K562 (cell line): ENCODE data around the gene METAP1D. TPM values are rescaled to one million over a fixed set of nuclear protein-coding genes. Genes with fewer than 3 reads are reported as not detected.

Source experiments
- EP300 ChIP-seq: IDR thresholded peaks from 2 replicates; pipeline ENCODE4 v1.6.1; 2012; ENCODE audit warnings: low read length, improper control_type of control experiment
- ETV1 ChIP-seq: fragments of 450-650 bp; conservative IDR thresholded peaks from 2 replicates; pipeline ENCODE4 v1.6.1; 2016; ENCODE audit warnings: missing genetic modification characterization, control low read depth, low read depth, missing compliant biosample characterization
- FOSL1 ChIP-seq: fragments of 200-800 bp; sonication (Bioruptor generic); conservative IDR thresholded peaks from 2 replicates; pipeline ENCODE4 v1.6.1; 2016; ENCODE audit warnings: missing genetic modification characterization, missing compliant biosample characterization
- FOXM1 ChIP-seq, 2 experiments: fragments of 450-650 bp in 1 of 2; sonication (generic) in 1 of 2; formaldehyde crosslinking in 1 of 2; IDR thresholded peaks; 2 replicates each; pipeline versions ENCODE4 v1.6.1 to v1.9.0; 2017 to 2022; ENCODE audit warnings: low read depth in 2 of 2, mild to moderate bottlenecking in 2 of 2, missing genetic modification reagents in 1 of 2, moderate library complexity in 1 of 2
- MCM5 ChIP-seq: fragments of 450-650 bp; IDR thresholded peaks from 2 replicates; pipeline ENCODE4 v1.6.1; 2016; ENCODE audit warnings: low read depth
- PHB ChIP-seq: fragments of 250-450 bp; sonication (Bioruptor Pico); IDR thresholded peaks from 2 replicates; pipeline ENCODE4 v1.5.0; 2021
- SAFB2 ChIP-seq: fragments of 200-400 bp; formaldehyde crosslinking; IDR thresholded peaks from 2 replicates; pipeline ENCODE4 v1.6.1; 2018; ENCODE audit warnings: borderline replicate concordance, low read length, low read depth, moderate library complexity; ENCODE audit not compliant: severe bottlenecking
- SP2 ChIP-seq: IDR thresholded peaks from 2 replicates; pipeline ENCODE4 v1.6.1; 2011; ENCODE audit warnings: mild to moderate bottlenecking, low read depth, low read length, moderate library complexity; ENCODE audit not compliant: poor library complexity, severe bottlenecking; ENCODE audit errors: extremely low read depth
- ZNF175 ChIP-seq: fragments of 200-800 bp; sonication (Bioruptor generic); IDR thresholded peaks from 2 replicates; pipeline ENCODE4 v1.6.1; 2016; ENCODE audit warnings: low read depth, mild to moderate bottlenecking, missing genetic modification characterization, missing compliant biosample characterization
- polyA plus RNA-seq, 8 experiments: library from polyadenylated mRNA; depleted of rRNA in 4 of 8; stranded (reverse) in 5 of 8; unstranded in 3 of 8; fragments of >200 nt; fragmentation: Nextera tagmentation in 2 of 8; fragmentation: Illumina TruSeq in 1 of 8; extraction: Ambion mirVana in 2 of 8; extraction: Trizol in 1 of 8; gene quantifications; 2 replicates each; pipeline versions ENCODE4 v1.2.1 to v1.2.3, GENCODE V29; 2011 to 2014; ENCODE audit warnings: inconsistent platforms in 1 of 8, missing spikeins in 1 of 8
- total RNA-seq, 7 experiments: library from RNA; depleted of rRNA in 6 of 7; stranded (reverse); fragments of >200 nt in 6 of 7; fragmentation: Illumina TruSeq in 2 of 7; extraction: Trizol in 2 of 7; gene quantifications; 2 replicates each; pipeline versions ENCODE4 v1.2.1 to v1.2.3, GENCODE V29; 2011 to 2021; ENCODE audit warnings: low replicate concordance in 1 of 7
- TF ChIP-seq, protein P1 (sequence below): fragments of 450-650 bp; IDR thresholded peaks from 2 replicates; pipeline ENCODE4 v1.6.1; 2017; ENCODE audit warnings: antibody characterized with exemption, mild to moderate bottlenecking
- TF ChIP-seq, protein P2 (sequence below), 2 experiments: fragments of 450-650 bp; formaldehyde crosslinking in 1 of 2; IDR thresholded peaks; 2 replicates each; pipeline versions ENCODE4 v1.4.0 to v1.6.1; 2014 to 2020; ENCODE audit warnings: mild to moderate bottlenecking in 2 of 2, borderline replicate concordance in 1 of 2, low read depth in 1 of 2
- TF ChIP-seq, protein P3 (sequence below): IDR thresholded peaks from 2 replicates; pipeline ENCODE4 v1.6.1; 2012; ENCODE audit warnings: low read depth, low read length, improper control_type of control experiment, borderline replicate concordance

METAP1D gene
- total and polyA plus RNA-seq, 9 of the 15 experiments (the other 6 are each of a cell fraction or from before 2014, with no cell fraction given), result 8.0 to 23.4 (median 15.7) TPM

DNA sequence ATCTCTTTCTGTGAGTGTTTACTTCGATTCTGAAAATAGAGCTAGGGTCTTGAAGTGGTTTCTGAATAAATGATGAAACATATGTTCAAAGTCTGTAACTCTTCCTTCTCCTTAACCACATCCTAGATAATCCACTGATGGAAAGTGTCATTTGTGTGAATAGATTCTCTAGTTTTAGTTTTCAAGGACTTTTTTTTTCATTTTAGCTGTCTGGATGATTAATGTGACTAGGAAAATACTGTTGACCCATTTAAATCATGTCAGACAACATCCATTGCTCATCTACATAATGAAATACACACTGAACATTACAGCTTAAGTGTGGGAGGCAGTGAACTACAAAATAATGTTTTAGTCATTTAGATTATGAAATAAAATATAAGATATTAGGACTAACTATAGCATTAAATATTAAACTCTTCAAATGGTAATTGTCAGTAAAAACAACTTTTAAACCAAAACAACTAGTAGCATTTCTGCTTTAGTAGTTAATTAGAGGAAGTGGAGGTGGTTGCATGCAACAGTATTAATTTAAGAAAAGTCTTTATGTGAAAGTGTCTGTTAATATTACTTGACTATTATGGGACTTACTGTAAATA is 46.4 kb downstream of the METAP1D start (continued):
- peak; percentile 51 for TF ChIP-seq FOSL1 (tag)
- TF ChIP-seq ZNF175 (CRISPR knock-in tag), result peak; percentile 90
- TF ChIP-seq EP300, result peak; percentile 91
- TF ChIP-seq SP2, result no peak
- TF ChIP-seq ETV1 (tag), result peak; percentile 96
- TF ChIP-seq, protein P1, sequence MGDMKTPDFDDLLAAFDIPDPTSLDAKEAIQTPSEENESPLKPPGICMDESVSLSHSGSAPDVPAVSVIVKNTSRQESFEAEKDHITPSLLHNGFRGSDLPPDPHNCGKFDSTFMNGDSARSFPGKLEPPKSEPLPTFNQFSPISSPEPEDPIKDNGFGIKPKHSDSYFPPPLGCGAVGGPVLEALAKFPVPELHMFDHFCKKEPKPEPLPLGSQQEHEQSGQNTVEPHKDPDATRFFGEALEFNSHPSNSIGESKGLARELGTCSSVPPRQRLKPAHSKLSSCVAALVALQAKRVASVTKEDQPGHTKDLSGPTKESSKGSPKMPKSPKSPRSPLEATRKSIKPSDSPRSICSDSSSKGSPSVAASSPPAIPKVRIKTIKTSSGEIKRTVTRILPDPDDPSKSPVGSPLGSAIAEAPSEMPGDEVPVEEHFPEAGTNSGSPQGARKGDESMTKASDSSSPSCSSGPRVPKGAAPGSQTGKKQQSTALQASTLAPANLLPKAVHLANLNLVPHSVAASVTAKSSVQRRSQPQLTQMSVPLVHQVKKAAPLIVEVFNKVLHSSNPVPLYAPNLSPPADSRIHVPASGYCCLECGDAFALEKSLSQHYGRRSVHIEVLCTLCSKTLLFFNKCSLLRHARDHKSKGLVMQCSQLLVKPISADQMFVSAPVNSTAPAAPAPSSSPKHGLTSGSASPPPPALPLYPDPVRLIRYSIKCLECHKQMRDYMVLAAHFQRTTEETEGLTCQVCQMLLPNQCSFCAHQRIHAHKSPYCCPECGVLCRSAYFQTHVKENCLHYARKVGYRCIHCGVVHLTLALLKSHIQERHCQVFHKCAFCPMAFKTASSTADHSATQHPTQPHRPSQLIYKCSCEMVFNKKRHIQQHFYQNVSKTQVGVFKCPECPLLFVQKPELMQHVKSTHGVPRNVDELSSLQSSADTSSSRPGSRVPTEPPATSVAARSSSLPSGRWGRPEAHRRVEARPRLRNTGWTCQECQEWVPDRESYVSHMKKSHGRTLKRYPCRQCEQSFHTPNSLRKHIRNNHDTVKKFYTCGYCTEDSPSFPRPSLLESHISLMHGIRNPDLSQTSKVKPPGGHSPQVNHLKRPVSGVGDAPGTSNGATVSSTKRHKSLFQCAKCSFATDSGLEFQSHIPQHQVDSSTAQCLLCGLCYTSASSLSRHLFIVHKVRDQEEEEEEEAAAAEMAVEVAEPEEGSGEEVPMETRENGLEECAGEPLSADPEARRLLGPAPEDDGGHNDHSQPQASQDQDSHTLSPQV, result peak; percentile 53
- TF ChIP-seq, protein P2, sequence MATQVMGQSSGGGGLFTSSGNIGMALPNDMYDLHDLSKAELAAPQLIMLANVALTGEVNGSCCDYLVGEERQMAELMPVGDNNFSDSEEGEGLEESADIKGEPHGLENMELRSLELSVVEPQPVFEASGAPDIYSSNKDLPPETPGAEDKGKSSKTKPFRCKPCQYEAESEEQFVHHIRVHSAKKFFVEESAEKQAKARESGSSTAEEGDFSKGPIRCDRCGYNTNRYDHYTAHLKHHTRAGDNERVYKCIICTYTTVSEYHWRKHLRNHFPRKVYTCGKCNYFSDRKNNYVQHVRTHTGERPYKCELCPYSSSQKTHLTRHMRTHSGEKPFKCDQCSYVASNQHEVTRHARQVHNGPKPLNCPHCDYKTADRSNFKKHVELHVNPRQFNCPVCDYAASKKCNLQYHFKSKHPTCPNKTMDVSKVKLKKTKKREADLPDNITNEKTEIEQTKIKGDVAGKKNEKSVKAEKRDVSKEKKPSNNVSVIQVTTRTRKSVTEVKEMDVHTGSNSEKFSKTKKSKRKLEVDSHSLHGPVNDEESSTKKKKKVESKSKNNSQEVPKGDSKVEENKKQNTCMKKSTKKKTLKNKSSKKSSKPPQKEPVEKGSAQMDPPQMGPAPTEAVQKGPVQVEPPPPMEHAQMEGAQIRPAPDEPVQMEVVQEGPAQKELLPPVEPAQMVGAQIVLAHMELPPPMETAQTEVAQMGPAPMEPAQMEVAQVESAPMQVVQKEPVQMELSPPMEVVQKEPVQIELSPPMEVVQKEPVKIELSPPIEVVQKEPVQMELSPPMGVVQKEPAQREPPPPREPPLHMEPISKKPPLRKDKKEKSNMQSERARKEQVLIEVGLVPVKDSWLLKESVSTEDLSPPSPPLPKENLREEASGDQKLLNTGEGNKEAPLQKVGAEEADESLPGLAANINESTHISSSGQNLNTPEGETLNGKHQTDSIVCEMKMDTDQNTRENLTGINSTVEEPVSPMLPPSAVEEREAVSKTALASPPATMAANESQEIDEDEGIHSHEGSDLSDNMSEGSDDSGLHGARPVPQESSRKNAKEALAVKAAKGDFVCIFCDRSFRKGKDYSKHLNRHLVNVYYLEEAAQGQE (IDR thresholded peaks at IDR 0.05; ENCODE audit: borderline replicate concordance), result no peak; the same call in 1 of the 2 replicates
- TF ChIP-seq, protein P2 (CRISPR knock-in tag; IDR thresholded peaks at IDR 0.05; ENCODE audit: low read depth), result no peak
- TF ChIP-seq FOXM1 (IDR thresholded peaks at IDR 0.05; ENCODE audit: low read depth), result peak; percentile 24; the same call in 1 of the 2 replicates
- TF ChIP-seq FOXM1 (CRISPR knock-in tag; IDR thresholded peaks at IDR 0.05; ENCODE audit: low read depth), result no peak
- no peak for TF ChIP-seq MCM5
- TF ChIP-seq, protein P3, sequence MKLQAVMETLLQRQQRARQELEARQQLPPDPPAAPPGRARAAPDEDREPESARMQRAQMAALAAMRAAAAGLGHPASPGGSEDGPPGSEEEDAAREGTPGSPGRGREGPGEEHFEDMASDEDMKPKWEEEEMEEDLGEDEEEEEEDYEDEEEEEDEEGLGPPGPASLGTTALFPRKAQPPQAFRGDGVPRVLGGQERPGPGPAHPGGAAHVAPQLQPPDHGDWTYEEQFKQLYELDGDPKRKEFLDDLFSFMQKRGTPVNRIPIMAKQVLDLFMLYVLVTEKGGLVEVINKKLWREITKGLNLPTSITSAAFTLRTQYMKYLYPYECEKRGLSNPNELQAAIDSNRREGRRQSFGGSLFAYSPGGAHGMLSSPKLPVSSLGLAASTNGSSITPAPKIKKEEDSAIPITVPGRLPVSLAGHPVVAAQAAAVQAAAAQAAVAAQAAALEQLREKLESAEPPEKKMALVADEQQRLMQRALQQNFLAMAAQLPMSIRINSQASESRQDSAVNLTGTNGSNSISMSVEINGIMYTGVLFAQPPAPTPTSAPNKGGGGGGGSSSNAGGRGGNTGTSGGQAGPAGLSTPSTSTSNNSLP, result peak; percentile 82
- no peak for TF ChIP-seq SAFB2
- TF ChIP-seq PHB (CRISPR knock-in tag), result no peak
